ES-I3 (cell line): ENCODE data around the gene EZR.
"Not testable (repeated sequence)": the region's sequence is repeated elsewhere in the genome, so short reads cannot be mapped to it uniquely, and the experiment has no call there.

ENCODE experiments used
- H3K36me3 ChIP-seq: 2 replicates; pipeline ENCODE4 v1.6.1; 2013; ENCODE audit warnings: mild to moderate bottlenecking, low read length, control low read depth, moderate library complexity; ENCODE audit not compliant: insufficient read depth
- H3K4me1 ChIP-seq: 2 replicates; pipeline ENCODE4 v1.6.1; 2013; ENCODE audit warnings: mild to moderate bottlenecking, control low read depth, low read length; ENCODE audit not compliant: insufficient read depth
- H3K9ac ChIP-seq: 2 replicates; pipeline ENCODE4 v1.6.1; 2013; ENCODE audit warnings: low read depth, mild to moderate bottlenecking, low read length, moderate library complexity
- H3K9me3 ChIP-seq: 2 replicates; pipeline ENCODE4 v1.6.1; 2013; ENCODE audit warnings: mild to moderate bottlenecking, low read length, moderate library complexity; ENCODE audit not compliant: control insufficient read depth, insufficient read depth

Gene EZR

DNA sequence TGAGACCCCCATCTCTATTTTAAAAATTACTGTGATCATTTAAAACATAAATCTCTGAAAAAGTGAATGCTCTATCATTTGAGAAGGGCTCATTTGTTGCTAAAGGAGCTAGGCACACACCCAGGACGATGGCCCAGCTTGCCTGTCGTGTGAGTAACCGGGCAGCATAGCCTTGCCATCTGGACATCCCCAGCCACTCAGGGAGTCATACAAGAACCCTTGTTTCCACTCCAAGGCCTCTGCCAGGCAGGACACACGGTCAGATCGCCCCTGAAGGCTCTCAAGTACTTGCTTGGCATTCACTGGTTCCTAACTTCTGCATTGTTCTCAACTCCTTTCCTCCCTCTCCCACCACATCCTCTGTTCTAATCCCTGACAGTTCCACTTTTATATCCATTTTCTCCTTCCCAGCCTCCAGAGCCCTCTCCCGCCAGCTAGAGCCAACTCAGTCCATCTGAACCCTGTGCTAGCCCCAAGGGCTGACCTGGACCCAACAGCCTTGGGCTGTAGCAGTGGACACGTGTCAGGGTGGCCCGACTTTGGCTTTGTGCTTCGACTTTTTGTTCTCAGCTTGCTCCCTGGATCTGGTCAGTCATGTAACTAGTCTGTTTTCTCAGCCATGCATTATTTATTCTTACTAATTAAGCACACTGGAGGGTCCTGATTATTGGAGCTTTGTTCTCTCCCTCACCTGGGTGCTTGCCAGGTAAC is 15.7 kb upstream of the EZR start:
- peaks cover 16% of the 10 kb centered on the region; the same call in 1 of the 2 replicates for H3K4me1 ChIP-seq
- H3K9me3 ChIP-seq: no peaks in the 10 kb centered on the region
- no peaks in the 10 kb centered on the region for H3K36me3 ChIP-seq
- H3K9ac ChIP-seq: no peak overlapping the region

- H3K9me3 ChIP-seq, H3K9ac ChIP-seq, H3K36me3 ChIP-seq: not testable (repeated sequence)
- peaks cover 12% of the 10 kb centered on the region; the same call in 1 of the 2 replicates for H3K4me1 ChIP-seq
Measured at GRCh38 chr6:158832807-158833206, 13.6 kb upstream of the EZR start.

DNA sequence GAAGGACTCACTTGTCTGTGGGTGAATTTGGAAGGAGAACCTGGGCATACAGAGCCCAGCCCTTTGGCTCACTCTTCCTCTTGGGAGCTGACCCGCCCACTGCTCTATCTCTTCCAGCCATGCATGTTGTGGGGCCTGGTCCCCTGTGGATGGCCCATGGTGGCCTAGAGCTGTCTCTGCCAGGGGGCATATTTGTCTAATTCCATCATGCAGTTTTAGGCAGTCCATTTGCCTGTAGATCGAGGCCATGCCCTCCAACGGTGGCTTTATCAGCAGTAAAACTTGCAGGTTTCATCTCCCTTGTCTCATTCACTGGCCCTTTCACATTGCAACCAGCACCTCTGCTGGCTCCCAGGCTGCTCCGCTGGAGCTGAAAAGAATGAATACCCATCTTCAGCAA is 12.9 kb upstream of the EZR start:
- Histone ChIP-seq H3K4me1 (peaks cover 12% of the 10 kb centered on the region; the same call in 1 of the 2 replicates), H3K9me3 (no peaks in the 10 kb centered on the region), H3K36me3 (no peaks in the 10 kb centered on the region), H3K9ac (no peak overlapping the region)

DNA sequence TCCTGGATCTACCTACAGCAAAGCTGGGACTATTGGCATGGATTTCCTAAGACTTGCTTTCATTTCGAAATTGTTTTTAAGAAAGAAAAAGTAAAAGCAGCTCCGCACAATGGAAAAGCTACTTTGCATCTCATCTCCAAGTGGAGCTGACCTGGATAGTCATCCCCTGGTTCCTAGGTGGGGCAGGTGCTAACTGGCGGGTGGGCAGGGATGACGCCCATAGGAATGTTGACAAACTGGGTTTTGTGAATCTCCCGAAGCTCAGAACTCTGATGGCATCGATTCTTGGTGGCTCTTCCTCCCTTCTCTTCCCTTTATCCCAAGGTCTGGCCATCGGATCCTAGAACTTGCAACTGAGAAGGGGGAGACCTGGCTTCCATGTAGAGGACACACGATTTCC is 12.4 kb upstream of the EZR start:
- peaks cover 12% of the 10 kb centered on the region; the same call in 1 of the 2 replicates for H3K4me1 ChIP-seq
- H3K9ac ChIP-seq: no peak overlapping the region
- H3K9me3 ChIP-seq: no peaks in the 10 kb centered on the region
- H3K36me3 ChIP-seq: no peaks in the 10 kb centered on the region

GRCh38 chr6:158830736-158831135 is 11.6 kb upstream of the EZR start:
- Histone ChIP-seq H3K4me1 (peaks cover 11% of the 10 kb centered on the region; the same call in 1 of the 2 replicates), H3K9me3 (no peaks in the 10 kb centered on the region), H3K36me3 (no peaks in the 10 kb centered on the region), H3K9ac (no peak overlapping the region)

DNA sequence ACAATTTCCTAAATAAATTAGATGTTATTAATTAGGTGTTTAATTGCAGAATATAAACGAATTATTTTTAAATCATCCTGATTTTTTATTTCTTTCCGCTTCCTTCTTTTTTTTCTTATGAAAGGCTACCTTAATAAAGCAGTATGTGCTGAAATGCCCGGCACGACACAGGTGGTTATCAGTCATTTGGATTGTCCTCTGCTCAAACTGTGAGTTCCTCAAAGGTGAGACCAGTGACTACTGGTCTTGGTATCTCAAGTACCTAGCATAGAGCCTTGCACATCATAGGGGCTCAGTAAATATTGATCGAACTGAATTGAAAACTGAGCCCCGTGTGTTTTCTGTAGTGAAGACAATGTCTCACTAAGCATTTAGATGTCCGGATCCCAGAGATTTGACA is 9.6 kb upstream of the EZR start:
- H3K9me3 ChIP-seq: no peaks in the 10 kb centered on the region
- H3K36me3 ChIP-seq: no peaks in the 10 kb centered on the region
- no peak overlapping the region for H3K9ac ChIP-seq
- H3K4me1 ChIP-seq: 0 out of 2 replicates have a peak, but pooled peaks cover 6% of the 10 kb centered on the region

- no peaks in the 10 kb centered on the region for H3K36me3 ChIP-seq
- no peaks in the 10 kb centered on the region for H3K9me3 ChIP-seq
- H3K9ac ChIP-seq: no peak overlapping the region
- peaks cover 18% of the 10 kb centered on the region for H3K4me1 ChIP-seq
Measured at GRCh38 chr6:158826819-158827501, 7.8 kb upstream of the EZR start.

GRCh38 chr6:158825951-158826306 is 6.8 kb upstream of the EZR start:
- Histone ChIP-seq H3K4me1 (peaks cover 18% of the 10 kb centered on the region), H3K9ac (no peak overlapping the region), H3K9me3 (no peaks in the 10 kb centered on the region), H3K36me3 (no peaks in the 10 kb centered on the region)

- Histone ChIP-seq H3K9ac (no peak overlapping the region), H3K4me1 (peaks cover 18% of the 10 kb centered on the region), H3K36me3 (no peaks in the 10 kb centered on the region), H3K9me3 (no peaks in the 10 kb centered on the region; the same call in 1 of the 2 replicates)
Measured at GRCh38 chr6:158825038-158825950, 6.1 kb upstream of the EZR start.

GRCh38 chr6:158823616-158824015 is 4.4 kb upstream of the EZR start:
- H3K4me1 ChIP-seq: peaks cover 18% of the 10 kb centered on the region
- H3K36me3 ChIP-seq, H3K9me3 ChIP-seq, H3K9ac ChIP-seq: not testable (repeated sequence)

- Histone ChIP-seq H3K9me3 (no peaks in the 10 kb centered on the region; the same call in 1 of the 2 replicates), H3K36me3 (peaks cover 10% of the 10 kb centered on the region; the same call in 1 of the 2 replicates), H3K9ac (no peak overlapping the region; the same call in 1 of the 2 replicates), H3K4me1 (peaks cover 21% of the 10 kb centered on the region)
Measured at GRCh38 chr6:158819977-158820622, 932 bp upstream of the EZR start.

DNA sequence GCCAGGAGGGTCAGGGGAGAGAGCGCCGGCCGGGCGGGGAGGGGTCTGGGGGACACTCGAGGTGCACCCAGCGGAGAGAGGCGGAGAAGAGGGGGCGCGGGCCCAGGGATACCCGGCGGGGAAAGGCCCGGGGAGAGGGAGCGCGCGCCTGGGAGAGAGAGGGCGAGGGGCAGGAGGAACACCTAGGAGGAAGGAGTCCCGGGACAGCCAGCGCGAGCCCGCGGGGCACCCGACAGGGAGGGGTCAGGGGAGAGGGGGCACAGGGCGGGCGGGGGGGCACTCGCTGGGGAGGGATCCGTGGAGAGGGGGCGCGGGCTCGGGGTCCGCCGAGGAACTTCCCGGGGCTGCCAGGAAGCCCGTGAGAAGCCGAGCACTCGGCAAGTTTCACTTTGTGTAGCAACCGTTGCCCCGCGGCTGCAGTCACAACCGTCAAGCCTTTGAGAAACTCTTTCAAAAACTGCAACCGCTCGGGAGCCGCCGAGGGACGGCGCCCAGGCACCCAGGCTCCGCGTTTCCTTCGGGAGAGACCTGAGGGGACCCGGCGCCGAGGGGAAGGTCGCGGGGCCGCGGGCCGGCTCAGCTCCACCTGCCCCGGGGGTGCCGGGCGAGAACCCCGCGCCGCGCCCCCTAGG is 471 bp downstream of the EZR start:
- H3K4me1 ChIP-seq: peaks cover 30% of the 10 kb centered on the region
- H3K36me3 ChIP-seq: peaks cover 16% of the 10 kb centered on the region; the same call in 1 of the 2 replicates
- H3K9ac ChIP-seq: peak overlapping the region; percentile 99
- H3K9me3 ChIP-seq: no peaks in the 10 kb centered on the region; the same call in 1 of the 2 replicates

DNA sequence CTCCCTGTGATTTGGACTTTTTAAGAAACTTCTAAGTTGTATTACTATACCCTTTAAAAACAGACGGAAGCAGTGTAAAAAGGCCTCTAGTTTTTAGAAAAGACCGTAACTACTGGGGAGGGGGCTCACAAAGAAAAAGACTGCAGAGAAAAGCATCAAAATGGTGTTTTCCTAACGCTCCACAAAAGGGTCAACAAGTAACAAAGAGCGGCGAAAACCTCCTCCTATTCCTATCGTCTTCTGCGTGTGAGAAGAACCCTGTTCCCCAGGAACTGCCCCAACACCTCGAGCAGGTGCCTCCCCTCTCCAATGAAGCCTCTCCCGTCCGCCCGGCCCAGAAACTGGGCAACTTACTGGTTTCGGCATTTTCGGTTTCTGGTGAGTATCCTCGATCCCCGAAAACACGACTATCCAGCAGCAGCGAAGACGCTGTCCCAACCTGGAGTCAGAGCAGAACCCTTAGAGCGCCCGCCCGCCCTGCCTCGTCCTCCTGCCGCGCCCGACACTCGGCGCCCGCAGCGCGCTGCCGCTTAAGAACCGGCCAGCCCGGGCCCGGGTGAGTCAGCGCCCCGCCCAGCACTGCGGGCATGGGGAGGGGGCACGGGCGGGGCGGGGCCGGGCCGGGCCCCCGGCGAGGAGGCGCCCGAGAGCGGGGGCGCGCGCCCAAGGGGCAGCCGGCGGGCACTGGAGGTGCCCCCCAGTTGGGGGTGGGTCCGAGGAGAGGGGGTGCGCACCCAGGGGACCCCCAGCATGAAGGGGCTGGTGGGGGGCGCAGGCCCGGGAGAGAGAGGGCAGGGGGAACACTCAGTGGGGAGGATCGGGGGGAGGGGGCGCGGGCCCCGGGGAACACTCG is 1.2 kb downstream of the EZR start:
- H3K9ac ChIP-seq: peak overlapping the region; percentile 99
- H3K9me3 ChIP-seq: no peaks in the 10 kb centered on the region; the same call in 1 of the 2 replicates
- peaks cover 23% of the 10 kb centered on the region for H3K36me3 ChIP-seq
- H3K4me1 ChIP-seq: peaks cover 34% of the 10 kb centered on the region
